ENCODE measurements around the gene NEUROG2.
"Not testable (repeated sequence)": the region's sequence is repeated elsewhere in the genome, so short reads cannot be mapped to it uniquely, and the experiment has no call there.

NEUROG2 gene

DNA sequence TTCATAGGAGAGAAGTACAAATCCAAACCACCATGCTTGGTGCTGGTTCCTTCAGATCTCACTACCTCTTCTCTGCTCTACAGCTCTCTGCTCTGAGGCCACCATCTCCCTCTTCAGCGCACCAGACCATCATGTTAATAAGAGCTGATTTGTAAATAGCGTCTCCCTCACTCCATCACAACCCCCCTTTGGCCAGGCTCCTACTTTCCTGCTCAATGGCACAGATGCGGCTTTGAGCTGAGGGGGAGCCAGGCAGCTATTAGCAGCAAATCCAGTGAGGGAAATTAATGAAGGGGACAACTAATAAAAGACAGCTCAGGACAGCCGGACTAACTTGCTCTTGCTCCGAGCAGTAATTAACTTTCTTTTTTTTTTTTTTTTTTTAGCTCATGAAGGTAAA is 13.1 kb downstream of the NEUROG2 start:
- DNase-seq (ENCODE audit: insufficient read length, low spot score): no peak
- no peak for FAIRE-seq

DNA sequence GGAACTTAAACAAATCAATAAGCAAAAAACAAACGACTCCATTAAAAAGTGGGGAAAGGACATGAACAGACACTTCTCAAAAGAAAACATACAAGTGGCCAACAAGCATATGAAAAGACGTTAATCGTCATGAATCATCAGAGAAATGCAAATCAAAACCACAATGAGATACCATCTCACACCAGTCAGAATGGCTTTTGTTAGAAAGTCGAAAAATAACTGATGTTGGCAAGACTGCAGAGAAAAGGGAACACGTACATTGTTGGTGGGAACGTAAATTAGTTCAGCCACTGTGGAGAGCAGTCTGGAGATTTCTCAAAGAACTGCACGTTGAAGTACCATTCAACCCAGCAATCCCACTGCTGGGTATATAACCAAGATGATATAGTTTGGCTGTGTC is 23.7 kb downstream of the NEUROG2 start:
- DNase-seq (ENCODE audit: insufficient read length, low spot score) (no peak), FAIRE-seq (no peak)

DNA sequence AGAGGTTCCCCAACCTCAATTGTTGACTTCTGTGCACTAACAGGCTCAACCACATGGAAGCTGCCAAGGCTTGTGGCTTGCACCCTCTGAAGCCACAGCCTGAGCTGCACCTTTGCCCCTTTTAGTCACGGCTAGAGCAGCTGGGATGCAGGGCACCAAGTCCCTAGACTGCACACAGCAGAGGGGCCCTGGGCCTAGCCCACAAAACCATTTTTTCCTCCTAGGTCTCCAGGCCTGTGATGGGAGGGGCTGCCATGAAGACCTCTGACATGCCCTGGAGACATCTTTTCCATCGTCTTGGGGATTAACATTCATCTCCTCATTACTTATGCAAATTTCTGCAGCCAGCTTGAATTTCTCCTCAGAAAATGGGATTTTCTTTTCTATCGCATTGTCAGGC is 25.2 kb downstream of the NEUROG2 start:
- not testable (repeated sequence) for DNase-seq (ENCODE audit: insufficient read length, low spot score); FAIRE-seq

DNA sequence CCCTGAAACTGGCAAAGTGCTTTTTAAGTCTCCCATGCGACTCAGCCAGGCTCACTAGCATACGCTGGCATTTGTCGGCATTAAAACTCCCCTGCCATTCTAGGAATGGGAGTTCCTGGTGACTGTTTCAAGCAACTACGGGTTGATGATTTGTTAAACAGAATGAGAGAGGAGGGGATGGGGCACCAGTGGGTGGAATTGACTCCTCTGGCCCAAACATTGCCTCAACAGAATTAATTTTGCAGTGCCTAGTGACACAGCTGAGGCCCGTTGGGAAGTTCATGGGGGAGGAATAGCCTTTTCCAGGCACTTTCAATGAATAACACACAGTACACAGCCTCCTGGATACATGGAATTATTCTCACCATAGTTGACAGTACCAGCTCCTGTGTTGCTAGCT is 30.1 kb downstream of the NEUROG2 start:
- DNase-seq (ENCODE audit: insufficient read length, low spot score): no peak
- no peak for FAIRE-seq

DNA sequence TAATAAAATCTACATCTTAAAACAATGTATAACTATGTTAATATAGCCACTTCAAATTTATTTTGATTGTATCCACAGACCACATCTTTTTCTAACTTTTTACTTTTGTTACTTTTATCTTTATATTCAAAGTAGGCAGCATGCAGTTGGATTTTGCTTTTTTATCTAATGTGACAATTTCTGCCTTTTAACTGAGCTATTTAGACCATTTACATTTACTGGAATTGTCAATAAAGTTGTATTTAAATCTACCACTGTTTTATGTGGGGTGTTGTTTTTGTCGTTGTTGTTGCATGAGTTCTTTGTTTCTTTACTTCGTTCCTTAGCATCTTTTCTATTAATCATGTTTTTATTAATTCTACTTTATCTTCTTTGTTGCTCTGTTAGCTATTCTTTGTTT is 42.0 kb downstream of the NEUROG2 start:
- DNase-seq (ENCODE audit: insufficient read length, low spot score): no peak
- FAIRE-seq: no peak

DNA sequence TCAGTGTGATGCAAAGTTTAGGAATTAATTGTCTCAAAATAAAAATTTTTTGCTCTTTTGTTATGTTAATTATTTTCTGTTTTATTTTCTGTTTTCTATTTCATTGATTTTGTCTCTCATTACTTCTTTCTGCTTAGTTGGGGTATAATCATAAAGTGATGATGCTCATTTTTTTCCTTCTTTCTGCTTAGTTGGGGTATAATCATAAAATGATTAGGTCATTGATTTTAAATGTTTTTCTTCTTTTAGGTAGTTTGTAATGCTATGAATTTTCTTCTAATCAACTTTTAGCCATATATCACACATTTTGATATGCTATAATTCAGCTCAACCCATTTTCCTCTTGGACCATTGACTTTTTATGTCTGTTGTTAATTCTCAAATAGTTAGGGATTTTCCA is 43.7 kb downstream of the NEUROG2 start:
- DNase-seq (ENCODE audit: insufficient read length, low spot score): no peak

More for the DNA sequence above, 43.7 kb downstream of the NEUROG2 start:
- FAIRE-seq: no peak

Data from GM19239 (cell line).